ENCODE data around the gene UNC5A.

DNA sequence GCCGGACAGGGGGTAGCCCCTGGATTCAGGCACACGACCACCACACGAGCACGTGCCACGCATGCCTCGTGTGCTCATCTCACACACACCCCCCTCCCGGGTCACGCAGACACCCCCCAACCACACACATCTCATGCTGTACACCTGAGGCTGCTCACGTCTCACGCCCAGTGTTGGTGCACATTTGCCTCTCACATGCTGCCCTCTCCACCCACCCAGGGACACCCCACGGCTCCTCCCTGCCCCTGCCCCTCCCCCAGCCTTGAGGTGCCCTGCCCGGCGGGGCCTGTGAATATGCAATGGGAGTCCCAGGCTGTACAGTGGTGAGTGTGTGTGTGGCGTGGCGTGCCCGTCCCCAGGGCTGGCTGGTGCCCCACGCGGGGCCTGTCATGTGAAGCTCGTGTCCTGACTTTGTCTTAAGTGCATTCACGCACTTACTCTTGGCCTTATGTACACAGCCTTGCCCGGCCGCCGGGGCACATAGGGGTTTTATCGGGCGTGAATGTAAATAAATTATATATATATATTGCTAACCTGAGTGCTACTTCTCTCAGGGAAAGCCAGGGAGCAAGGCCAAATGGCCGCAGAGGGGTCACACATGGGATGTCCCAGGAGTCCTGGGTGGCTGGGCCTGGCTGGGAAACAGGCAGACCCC, 70.1 kb downstream of the UNC5A start:
- TF ChIP-seq CTCF (conservative IDR thresholded peaks at IDR 0.05) (no peak), ZFX (IDR thresholded peaks at IDR 0.05) (no peak)

Data from C4-2B (cell line).